ENCODE measurements around the gene ERCC4.

ERCC4 gene

GRCh38 chr16:13911306-13911705, 8.6 kb upstream of the ERCC4 start:
- no peak for DNase-seq

- DNase-seq, result no peak
Measured at GRCh38 chr16:13911871-13912270, 8.1 kb upstream of the ERCC4 start.

DNA sequence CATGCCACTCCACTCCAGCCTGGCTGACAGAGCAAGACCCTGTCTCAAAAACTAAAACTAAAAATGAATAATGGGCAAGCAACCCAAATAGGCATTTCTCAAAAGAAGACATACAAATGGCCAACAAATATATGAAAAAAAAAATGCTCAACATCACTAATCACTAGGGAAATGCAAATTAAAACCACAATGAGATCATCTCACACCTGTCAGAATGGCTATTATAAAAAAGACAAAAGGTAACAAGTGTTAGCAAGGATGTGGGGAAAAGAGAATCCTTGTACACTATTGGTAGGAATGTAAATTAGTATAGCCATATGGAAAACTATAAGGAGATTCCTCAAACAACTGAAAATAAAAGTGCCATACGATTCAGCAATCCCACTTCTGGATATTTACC, 7.1 kb upstream of the ERCC4 start:
- DNase-seq, result no peak

DNA sequence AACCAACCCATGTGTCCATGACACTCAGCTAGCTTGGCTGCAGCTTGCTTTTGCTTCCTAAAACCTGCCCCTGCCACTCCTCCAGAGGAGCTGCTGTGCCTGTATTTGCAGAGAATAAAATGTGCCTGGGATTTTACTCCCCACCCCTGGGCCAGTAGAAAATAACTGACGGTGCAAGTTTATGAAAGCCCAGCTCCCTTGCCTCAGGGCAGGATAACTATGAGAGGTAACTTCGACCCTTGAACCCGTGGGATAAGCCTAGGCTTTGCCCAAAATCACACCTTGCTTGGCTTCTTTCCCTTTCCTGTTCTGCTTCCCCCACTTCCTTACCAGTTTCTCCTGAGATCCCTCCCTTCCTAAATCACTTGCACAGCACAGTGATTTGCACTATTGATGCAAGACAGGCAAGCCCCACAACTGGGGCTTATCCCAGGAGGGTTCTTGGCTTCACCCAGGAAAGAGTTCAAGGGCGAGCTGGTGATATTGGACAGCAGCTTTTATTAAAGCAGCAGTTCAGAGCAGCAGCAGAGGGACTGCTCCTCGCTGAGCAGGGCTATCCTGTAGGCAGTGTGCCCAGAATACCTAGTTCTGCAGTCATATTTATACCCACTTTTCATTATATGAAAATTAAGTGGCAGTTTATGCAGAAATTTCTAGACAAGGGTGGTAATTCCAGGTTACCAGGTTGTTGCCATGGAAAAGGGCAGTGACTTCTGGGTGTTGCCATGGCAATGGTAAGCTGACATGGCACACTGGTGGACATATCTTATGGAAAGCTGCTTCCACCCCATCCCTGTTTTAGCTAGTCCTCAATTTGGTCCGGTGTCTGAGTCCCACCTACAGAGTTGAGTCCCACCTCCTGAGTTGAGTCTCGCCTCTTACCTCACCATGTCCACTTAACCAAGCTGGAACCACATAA, 6.3 kb upstream of the ERCC4 start:
- DNase-seq, result no peak

- no peak for DNase-seq
Measured at GRCh38 chr16:13915033-13915635, 4.8 kb upstream of the ERCC4 start.

DNA sequence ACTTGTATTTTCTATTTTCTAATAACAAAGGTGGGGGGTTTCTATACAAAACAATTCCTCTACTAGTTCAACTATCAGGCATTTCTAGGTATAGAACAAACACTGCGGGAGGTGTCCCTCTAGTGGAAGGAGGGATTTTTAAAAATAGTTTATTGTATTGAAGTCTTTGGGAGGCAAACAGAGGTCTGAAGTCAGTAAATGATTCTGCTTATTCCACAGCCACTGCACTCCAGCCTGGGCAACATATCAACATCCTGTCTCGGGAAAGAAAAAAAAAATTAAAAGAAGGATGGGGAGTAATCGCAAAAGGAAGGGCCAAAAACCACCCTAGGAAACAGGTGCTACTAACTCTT, 648 bp upstream of the ERCC4 start:
- no peak for DNase-seq

DNA sequence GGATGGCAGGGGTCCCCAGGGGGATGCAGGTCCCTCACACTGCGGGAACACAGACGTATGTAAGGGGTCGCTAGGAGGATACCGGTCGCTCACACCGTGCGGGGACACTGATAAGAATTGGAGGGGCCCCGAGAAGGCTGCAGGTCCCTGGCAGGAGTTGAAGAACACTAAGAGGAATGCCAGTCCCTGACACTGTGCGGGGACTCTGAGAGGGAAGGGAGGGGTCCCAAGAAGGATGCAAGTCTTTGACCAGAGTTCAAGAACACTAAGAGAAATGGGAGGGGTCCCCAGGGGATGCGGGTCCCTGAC, 510 bp downstream of the ERCC4 start:
- DNase-seq, result peak in 2 of 56 donors; percentile 39 to 51

- DNase-seq, result no peak
Measured at GRCh38 chr16:13921328-13921727, 1.4 kb downstream of the ERCC4 start.

DNA sequence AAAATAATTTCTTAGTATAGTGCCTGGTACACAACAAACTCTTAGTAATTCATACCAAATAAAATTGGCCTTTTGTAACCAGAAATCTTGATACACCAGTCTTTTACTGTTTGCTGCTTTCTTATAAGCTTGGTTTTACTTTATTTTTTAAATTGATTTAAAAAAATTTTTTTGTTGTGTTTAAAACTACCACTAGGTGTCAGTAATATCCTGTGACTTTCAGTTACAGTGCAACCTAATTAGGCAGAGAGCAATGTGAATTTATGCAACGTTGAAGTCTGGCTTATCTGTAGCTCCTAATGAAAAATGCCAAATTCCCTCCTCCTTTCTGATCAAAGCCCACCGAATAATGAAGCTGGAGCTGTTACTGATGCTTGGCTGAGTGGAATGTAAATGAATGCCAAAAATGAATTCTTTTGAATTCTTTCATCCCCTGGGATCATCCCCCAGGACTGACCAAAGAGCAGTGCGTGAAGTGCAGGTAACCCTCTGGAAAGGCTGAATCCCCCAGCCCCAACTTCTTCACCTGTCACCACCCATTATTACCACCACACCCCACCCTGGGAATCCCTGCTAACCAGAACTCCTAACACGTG, 3.8 kb downstream of the ERCC4 start:
- DNase-seq, result no peak

GRCh38 chr16:13926464-13926863, 6.5 kb downstream of the ERCC4 start:
- DNase-seq, result no peak

DNA sequence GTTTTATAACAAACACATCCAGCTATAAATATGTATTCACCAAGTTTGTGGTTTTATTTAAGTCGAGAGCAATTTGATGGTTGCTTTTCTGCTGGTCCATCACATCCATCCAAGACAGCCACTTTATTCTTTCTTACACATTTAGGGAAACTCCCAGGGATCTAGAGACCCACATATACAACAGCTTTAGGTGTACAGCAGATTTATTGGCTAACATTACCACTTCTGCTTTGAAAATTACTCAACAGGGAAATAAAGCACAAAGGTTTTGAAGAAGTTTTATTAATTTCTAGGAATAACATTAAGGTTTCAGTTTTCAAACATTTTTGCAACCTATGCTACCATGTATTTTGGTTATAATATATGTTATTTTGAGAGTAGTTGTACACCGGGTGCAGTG, 6.9 kb downstream of the ERCC4 start:
- DNase-seq, result no peak

GRCh38 chr16:13928646-13929045, 8.7 kb downstream of the ERCC4 start:
- DNase-seq, result no peak

- no peak for DNase-seq
Measured at GRCh38 chr16:13931845-13932244, 11.9 kb downstream of the ERCC4 start.

GRCh38 chr16:13935408-13935807, 15.5 kb downstream of the ERCC4 start:
- no peak for DNase-seq

DNA sequence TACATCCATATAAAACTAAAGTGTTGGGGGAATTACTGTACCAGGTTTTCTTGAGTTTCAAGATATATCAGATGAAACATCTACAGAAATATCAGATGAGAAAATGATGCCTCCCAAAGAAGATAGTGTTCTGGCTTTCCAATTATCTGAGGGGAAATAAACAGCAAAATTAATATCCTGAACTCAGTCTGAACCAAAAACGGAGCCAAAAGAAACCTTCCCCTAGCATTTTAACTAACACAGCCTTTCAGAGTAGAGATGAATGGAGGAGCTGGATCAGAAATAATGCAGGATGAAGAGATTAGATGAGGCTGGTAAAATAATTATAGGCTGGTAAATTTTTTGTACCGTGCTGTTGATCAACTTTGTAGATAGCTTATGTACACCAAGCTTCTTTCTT, 16.2 kb downstream of the ERCC4 start:
- no peak for DNase-seq

GRCh38 chr16:13936596-13937081, 16.7 kb downstream of the ERCC4 start:
- DNase-seq, result peak in 3 of 56 donors; percentile 1 to 12 (median 5)

- no peak for DNase-seq
Measured at GRCh38 chr16:13937411-13937810, 17.5 kb downstream of the ERCC4 start.

GRCh38 chr16:13938480-13938879, 18.5 kb downstream of the ERCC4 start:
- no peak for DNase-seq

GRCh38 chr16:13939821-13940220, 19.9 kb downstream of the ERCC4 start:
- DNase-seq, result no peak

- DNase-seq, result no peak
Measured at GRCh38 chr16:13940397-13940933, 20.5 kb downstream of the ERCC4 start.

DNA sequence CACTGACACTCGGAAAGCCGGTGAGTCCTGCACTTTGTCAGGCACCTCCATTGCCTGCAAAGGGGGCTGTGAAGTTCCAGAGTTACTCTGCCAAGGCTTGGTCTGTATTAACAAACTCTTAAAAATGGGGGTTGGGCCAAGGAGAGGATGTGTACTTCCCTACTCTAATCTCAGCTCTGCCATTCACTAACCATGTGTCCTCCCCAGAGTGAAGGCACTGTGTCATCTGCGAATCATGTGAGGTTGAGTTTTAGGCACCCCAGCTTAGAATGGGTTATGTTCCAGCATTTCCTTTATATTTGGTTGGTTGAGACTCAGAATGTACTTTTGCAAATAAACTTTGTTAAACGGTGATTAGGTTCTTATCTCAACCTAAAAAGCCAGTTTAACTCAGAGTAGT, 24.9 kb downstream of the ERCC4 start:
- no peak for DNase-seq

DNA sequence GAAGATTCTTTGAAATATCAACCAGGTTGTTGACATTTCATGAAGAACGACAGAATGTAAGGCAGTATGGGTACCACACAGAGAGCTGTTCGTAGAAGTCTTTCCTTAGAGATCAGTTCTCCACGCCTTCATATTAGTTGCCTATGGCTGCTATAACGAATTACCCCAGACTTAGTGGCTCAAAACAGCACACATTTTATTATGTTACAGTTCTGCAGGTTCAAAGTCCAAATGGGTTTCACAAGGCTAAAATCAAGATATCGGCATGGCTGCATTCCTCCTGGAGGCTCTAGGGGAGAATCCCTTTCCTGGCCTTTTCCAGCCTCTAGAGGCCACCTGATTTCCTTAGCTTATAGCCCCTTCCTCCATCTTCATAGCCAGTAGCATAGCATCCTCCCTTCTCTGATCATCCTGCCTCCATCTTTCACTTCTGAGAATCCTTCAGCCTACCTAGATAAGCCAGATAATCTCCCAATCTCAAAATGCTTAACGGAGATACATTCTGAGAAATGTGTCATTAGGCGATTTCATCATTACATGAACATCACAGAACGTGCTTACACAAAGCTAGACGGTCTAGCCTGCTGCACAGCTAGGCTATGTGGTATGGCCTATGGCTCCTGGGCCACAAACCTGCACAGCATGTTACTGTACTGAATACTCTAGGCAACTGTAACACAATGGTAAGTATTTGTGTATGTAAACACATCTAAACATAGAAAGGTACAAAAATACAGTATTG, 26.0 kb downstream of the ERCC4 start:
- no peak for DNase-seq
